Neuronal stem cell (in vitro differentiated cells): ENCODE measurements around the gene CCDC148.

ENCODE experiments used
- DNase-seq: peaks from one replicate; pipeline ENCODE4 v3.0.0-alpha.2; 2013; ENCODE audit warnings: low spot score
- H2AFZ ChIP-seq: one replicate; pipeline ENCODE4 v1.6.1; 2013; ENCODE audit warnings: mild to moderate bottlenecking, low read length, inconsistent platforms
- H2AK5ac ChIP-seq: 2 replicates; pipeline ENCODE4 v1.6.1; 2013; ENCODE audit warnings: low read depth, mild to moderate bottlenecking, inconsistent platforms, low read length, moderate library complexity, mixed read lengths
- H2BK120ac ChIP-seq: 2 replicates; pipeline ENCODE4 v1.6.1; 2013; ENCODE audit warnings: low read depth, mild to moderate bottlenecking, inconsistent platforms, low read length, moderate library complexity, mixed read lengths
- H2BK12ac ChIP-seq: one replicate; pipeline ENCODE4 v1.6.1; 2013; ENCODE audit warnings: low read length, inconsistent platforms
- H2BK15ac ChIP-seq: 2 replicates; pipeline ENCODE4 v1.6.1; 2013; ENCODE audit warnings: mild to moderate bottlenecking, low read length, inconsistent platforms, mixed read lengths
- H2BK5ac ChIP-seq: one replicate; pipeline ENCODE4 v1.6.1; 2013; ENCODE audit warnings: inconsistent platforms, mild to moderate bottlenecking, low read length, moderate library complexity
- H3K14ac ChIP-seq: one replicate; pipeline ENCODE4 v1.6.1; 2013; ENCODE audit warnings: low read length, inconsistent platforms
- H3K18ac ChIP-seq: 2 replicates; pipeline ENCODE4 v1.6.1; 2013; ENCODE audit warnings: low read length, inconsistent platforms
- H3K23ac ChIP-seq: 2 replicates; pipeline ENCODE4 v1.6.1; 2013; ENCODE audit warnings: low read depth, mild to moderate bottlenecking, mixed read lengths, low read length, inconsistent platforms; ENCODE audit not compliant: poor library complexity
- H3K27ac ChIP-seq: replicated peaks from 3 replicates; pipeline ENCODE4 v1.5.1; 2013; ENCODE audit warnings: low read length, inconsistent platforms
- H3K27me3 ChIP-seq, 3 experiments: 2 replicates each; pipeline ENCODE4 v1.6.1; 2013; ENCODE audit warnings: low read length in 3 of 3, mild to moderate bottlenecking in 2 of 3, inconsistent platforms in 1 of 3, low read depth in 1 of 3, mixed read lengths in 1 of 3, moderate library complexity in 1 of 3; ENCODE audit not compliant: control insufficient read depth in 3 of 3, insufficient read depth in 3 of 3
- H3K36me3 ChIP-seq, 2 donors: replicated peaks in 1 of 2; 2 replicates each; pipeline ENCODE4 v1.6.1; 2013; ENCODE audit warnings: low read length in 2 of 2; ENCODE audit not compliant: control insufficient read depth in 2 of 2, insufficient read depth in 2 of 2
- H3K4ac ChIP-seq: 2 replicates; pipeline ENCODE4 v1.6.1; 2013; ENCODE audit warnings: inconsistent platforms, mild to moderate bottlenecking, low read length, moderate library complexity
- H3K4me1 ChIP-seq, 2 donors: 1 replicate in 1 of 2; 2 replicates in 1 of 2; pipeline ENCODE4 v1.6.1; 2013; ENCODE audit warnings: low read length in 2 of 2, low read depth in 1 of 2; ENCODE audit not compliant: control insufficient read depth in 2 of 2, insufficient read depth in 1 of 2
- H3K4me2 ChIP-seq: one replicate; pipeline ENCODE4 v1.6.1; 2013; ENCODE audit warnings: mild to moderate bottlenecking, low read length, inconsistent platforms; ENCODE audit not compliant: insufficient read depth, poor library complexity, severe bottlenecking
- H3K4me3 ChIP-seq, 2 donors: 2 replicates each; pipeline ENCODE4 v1.5.1; 2013; ENCODE audit warnings: low read length in 2 of 2, mild to moderate bottlenecking in 2 of 2, inconsistent platforms in 1 of 2, moderate library complexity in 1 of 2
- H3K79me1 ChIP-seq: one replicate; pipeline ENCODE4 v1.6.1; 2013; ENCODE audit warnings: low read depth, mild to moderate bottlenecking, inconsistent platforms, low read length, moderate library complexity
- H3K9ac ChIP-seq: one replicate; pipeline ENCODE4 v1.6.1; 2013; ENCODE audit warnings: mild to moderate bottlenecking, low read depth, low read length, inconsistent platforms; ENCODE audit not compliant: poor library complexity
- H3K9me3 ChIP-seq, 2 donors: replicated peaks in 1 of 2; 2 replicates each; pipeline versions ENCODE3 to v1.6.1; 2013; ENCODE audit warnings: low read length in 2 of 2, mild to moderate bottlenecking in 2 of 2, inconsistent platforms in 1 of 2, low read depth in 1 of 2, mixed read lengths in 1 of 2, moderate library complexity in 1 of 2; ENCODE audit not compliant: control insufficient read depth in 2 of 2, insufficient read depth in 1 of 2
- H4K8ac ChIP-seq: one replicate; pipeline ENCODE4 v1.6.1; 2013; ENCODE audit warnings: low read depth, mild to moderate bottlenecking, inconsistent platforms, low read length, moderate library complexity
- H4K91ac ChIP-seq: one replicate; pipeline ENCODE4 v1.6.1; 2013; ENCODE audit warnings: low read length, low read depth, mild to moderate bottlenecking, inconsistent platforms; ENCODE audit not compliant: poor library complexity
- WGBS, 2 donors: extraction: QIAGEN DNeasy Blood & Tissue Kit; methylation state at CpG; one replicate each; pipeline ENCODE4 v1.1.7; 2013; ENCODE audit warnings: missing lambda C conversion rate in 2 of 2, mixed read lengths in 1 of 2; ENCODE audit not compliant: insufficient read length in 2 of 2, insufficient replicate concordance in 1 of 2; ENCODE audit errors: extremely low coverage in 2 of 2; 5-methylcytosine and 5-hydroxymethylcytosine counted together

The CCDC148 gene

GRCh38 chr2:158192515-158193443 lies 263.8 kb downstream of the CCDC148 start:
- no peak for DNase-seq
- Histone ChIP-seq H4K91ac (no peak overlapping the region), H2BK15ac (no peak overlapping the region), H3K4me1 (peaks cover 5 to 7% of the 10 kb centered on the region in 2 donors), H3K18ac (no peak overlapping the region), H3K79me1 (no peaks in the 10 kb centered on the region), H3K9ac (no peak overlapping the region), H4K8ac (no peak overlapping the region), H3K27ac (no peak overlapping the region), H3K14ac (no peak overlapping the region), H3K9me3 (no peaks in the 10 kb centered on the region), H3K36me3 (no peaks in the 10 kb centered on the region), H3K4me3 (no peak overlapping the region), H2AK5ac (no peak overlapping the region), H3K4ac (no peak overlapping the region), H2BK5ac (no peak overlapping the region), H2BK120ac (no peak overlapping the region), H3K23ac (no peak overlapping the region), H3K4me2 (no peak overlapping the region), H2AFZ (no peak overlapping the region), H2BK12ac (no peak overlapping the region), H3K27me3 (no peaks in the 10 kb centered on the region)
- no CpG with 5 or more reads among the region's 2 CpGs for WGBS, 2 donors

- H3K79me1 ChIP-seq: no peaks in the 10 kb centered on the region
- H3K4me1 ChIP-seq: peaks cover 5 to 7% of the 10 kb centered on the region in 2 donors
- H3K27me3 ChIP-seq: no peaks in the 10 kb centered on the region
- WGBS, 2 donors: no CpG with 5 or more reads among the region's 7 CpGs
- H2BK15ac ChIP-seq: no peak overlapping the region
- H2AK5ac ChIP-seq: no peak overlapping the region
- DNase-seq: no peak
- no peak overlapping the region for H2BK12ac ChIP-seq
- H3K9ac ChIP-seq: no peak overlapping the region
- H3K18ac ChIP-seq: no peak overlapping the region
- H3K23ac ChIP-seq: no peak overlapping the region
- H3K14ac ChIP-seq: no peak overlapping the region
- no peak overlapping the region for H2BK120ac ChIP-seq
- no peak overlapping the region for H4K91ac ChIP-seq
- no peak overlapping the region for H3K27ac ChIP-seq
- no peak overlapping the region for H3K4me3 ChIP-seq
- H3K9me3 ChIP-seq: no peaks in the 10 kb centered on the region
- H2AFZ ChIP-seq: peak overlapping the region; percentile 27
- no peak overlapping the region for H3K4me2 ChIP-seq
- H3K36me3 ChIP-seq: no peaks in the 10 kb centered on the region
- no peak overlapping the region for H3K4ac ChIP-seq
- H2BK5ac ChIP-seq: no peak overlapping the region
- no peak overlapping the region for H4K8ac ChIP-seq
Observed at GRCh38 chr2:158191076-158191895, 265.3 kb downstream of the CCDC148 start.

- H3K18ac ChIP-seq: no peak overlapping the region
- no peak overlapping the region for H2AFZ ChIP-seq
- H2BK15ac ChIP-seq: no peak overlapping the region
- no peak overlapping the region for H2AK5ac ChIP-seq
- H3K9me3 ChIP-seq: no peaks in the 10 kb centered on the region
- H3K27me3 ChIP-seq: no peaks in the 10 kb centered on the region
- H3K4me1 ChIP-seq: peaks cover 5 to 7% of the 10 kb centered on the region in 2 donors
- no peak overlapping the region for H4K91ac ChIP-seq
- H3K4ac ChIP-seq: no peak overlapping the region
- H3K79me1 ChIP-seq: no peaks in the 10 kb centered on the region
- no peak overlapping the region for H2BK5ac ChIP-seq
- H3K4me2 ChIP-seq: no peak overlapping the region
- no peak overlapping the region for H3K9ac ChIP-seq
- no peak overlapping the region for H4K8ac ChIP-seq
- no peak overlapping the region for H3K4me3 ChIP-seq
- H3K36me3 ChIP-seq: no peaks in the 10 kb centered on the region
- H3K23ac ChIP-seq: no peak overlapping the region
- no peak overlapping the region for H2BK120ac ChIP-seq
- H2BK12ac ChIP-seq: no peak overlapping the region
- no peak overlapping the region for H3K27ac ChIP-seq
- H3K14ac ChIP-seq: no peak overlapping the region
- no peak for DNase-seq
Observed at GRCh38 chr2:158189526-158189925, 267.0 kb downstream of the CCDC148 start.

GRCh38 chr2:158187908-158188307 lies 268.6 kb downstream of the CCDC148 start:
- H4K8ac ChIP-seq: no peak overlapping the region
- no peak overlapping the region for H3K27ac ChIP-seq
- H2AFZ ChIP-seq: no peak overlapping the region
- H3K27me3 ChIP-seq: no peaks in the 10 kb centered on the region
- no peak overlapping the region for H3K4ac ChIP-seq
- WGBS, 2 donors: no CpG with 5 or more reads among the region's 1 CpG
- H3K36me3 ChIP-seq: no peaks in the 10 kb centered on the region
- H3K79me1 ChIP-seq: no peaks in the 10 kb centered on the region
- H3K4me2 ChIP-seq: no peak overlapping the region
- DNase-seq: no peak
- H4K91ac ChIP-seq: no peak overlapping the region
- H2BK15ac ChIP-seq: no peak overlapping the region
- H2BK12ac ChIP-seq: no peak overlapping the region
- H3K9ac ChIP-seq: no peak overlapping the region
- no peaks in the 10 kb centered on the region for H3K9me3 ChIP-seq
- no peak overlapping the region for H2BK5ac ChIP-seq
- H3K23ac ChIP-seq: no peak overlapping the region
- H3K18ac ChIP-seq: no peak overlapping the region
- H2AK5ac ChIP-seq: no peak overlapping the region
- no peak overlapping the region for H3K14ac ChIP-seq
- no peak overlapping the region for H3K4me3 ChIP-seq
- peaks cover 7 to 8% of the 10 kb centered on the region in 2 donors for H3K4me1 ChIP-seq
- H2BK120ac ChIP-seq: no peak overlapping the region
